ENCODE measurements around the gene PHKA1. TPM values are rescaled to one million over a fixed set of nuclear protein-coding genes. Genes with fewer than 3 reads are reported as not detected.
"Not testable (repeated sequence)": the region's sequence is repeated elsewhere in the genome, so short reads cannot be mapped to it uniquely, and the experiment has no call there.

PHKA1 gene
- total and polyA plus RNA-seq, 3 experiments from 2014 or later: 4.6 to 5.0 TPM; not detected in 1

- Histone ChIP-seq H3K27ac (ENCODE audit: low read depth, low read length) (no peak overlapping the region), H3K9me3 (ENCODE audit: low read length) (no peaks in the 10 kb centered on the region), H3K36me3 (ENCODE audit: insufficient read depth, low read length) (no peaks in the 10 kb centered on the region), H3K27me3 (ENCODE audit: insufficient read depth, low read length, poor library complexity, severe bottlenecking) (no peaks in the 10 kb centered on the region), H3K4me1 (ENCODE audit: insufficient read depth, low read length) (no peaks in the 10 kb centered on the region), H3K4me3 (ENCODE audit: low read length) (no peak overlapping the region)
- ChIA-PET POLR2A (no interaction called here), CTCF (no interaction called here)
- no peaks in the 10 kb centered on the region for H3K27me3 Mint-ChIP-seq
- H3K36me3 Mint-ChIP-seq: no peaks in the 10 kb centered on the region
- no peak for DNase-seq
- H3K9me3 Mint-ChIP-seq: no peaks in the 10 kb centered on the region
- no peak overlapping the region for H3K27ac Mint-ChIP-seq
- H3K4me1 Mint-ChIP-seq: no peaks in the 10 kb centered on the region
- H3K4me3 Mint-ChIP-seq: no peak overlapping the region
Measured at GRCh38 chrX:72687396-72687795, 26.7 kb downstream of the PHKA1 start.

GRCh38 chrX:72685810-72686456, 28.2 kb downstream of the PHKA1 start:
- Histone ChIP-seq H3K27me3 (ENCODE audit: insufficient read depth, low read length, poor library complexity, severe bottlenecking) (no peaks in the 10 kb centered on the region), H3K4me3 (ENCODE audit: low read length) (no peak overlapping the region), H3K4me1 (ENCODE audit: insufficient read depth, low read length) (no peaks in the 10 kb centered on the region), H3K36me3 (ENCODE audit: insufficient read depth, low read length) (no peaks in the 10 kb centered on the region), H3K9me3 (ENCODE audit: low read length) (no peaks in the 10 kb centered on the region), H3K27ac (ENCODE audit: low read depth, low read length) (no peak overlapping the region)
- Mint-ChIP-seq H3K4me1 (no peaks in the 10 kb centered on the region), H3K27ac (no peak overlapping the region), H3K27me3 (no peaks in the 10 kb centered on the region), H3K4me3 (no peak overlapping the region), H3K9me3 (no peaks in the 10 kb centered on the region), H3K36me3 (no peaks in the 10 kb centered on the region)
- ChIA-PET CTCF (no interaction called here), POLR2A (no interaction called here)
- DNase-seq: no peak

DNA sequence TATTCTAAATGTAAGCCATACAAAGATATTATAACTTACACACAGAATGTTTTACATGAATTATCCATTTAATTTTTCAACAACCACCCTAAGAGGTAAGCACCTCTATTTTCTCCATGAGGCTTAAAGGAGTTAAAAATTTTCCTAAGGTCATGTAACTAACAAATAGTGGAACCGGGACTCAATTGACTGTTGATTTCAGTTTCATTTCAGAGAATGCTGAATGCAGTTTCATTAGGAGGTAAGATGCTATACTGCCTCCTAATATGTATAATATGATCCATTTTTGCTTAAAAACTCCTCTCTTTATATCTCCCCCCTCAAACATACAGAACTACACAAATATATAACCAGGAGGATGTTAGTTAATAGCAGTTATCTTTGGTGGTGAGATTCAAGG, 29.1 kb downstream of the PHKA1 start:
- CTCF ChIA-PET: no interaction called here
- POLR2A ChIA-PET: no interaction called here
- no peak overlapping the region for H3K27ac Mint-ChIP-seq

DNA sequence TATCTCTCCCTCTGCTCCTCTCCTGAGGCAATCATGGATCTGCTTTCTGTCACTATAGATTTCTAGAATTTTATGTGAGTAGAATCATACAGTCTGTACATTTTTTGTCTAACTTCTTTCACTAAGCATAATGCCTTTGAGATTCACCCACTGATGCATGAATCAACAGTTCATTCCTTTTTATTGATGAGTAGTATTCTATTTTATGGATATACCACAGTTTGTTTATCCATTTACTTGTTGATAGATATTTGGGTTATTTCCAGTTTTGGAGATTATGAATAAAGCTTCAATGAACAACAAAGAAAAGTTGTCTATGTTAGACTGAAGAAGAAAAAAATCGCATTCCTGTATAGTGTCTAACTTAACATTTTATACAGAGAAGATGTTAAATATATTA, 30.5 kb downstream of the PHKA1 start:
- H3K27ac ChIP-seq (ENCODE audit: low read depth, low read length): no peak overlapping the region
- no peaks in the 10 kb centered on the region for H3K4me1 ChIP-seq (ENCODE audit: insufficient read depth, low read length)
- no peaks in the 10 kb centered on the region for H3K27me3 ChIP-seq (ENCODE audit: insufficient read depth, low read length, poor library complexity, severe bottlenecking)
- CTCF ChIA-PET: no interaction called here
- DNase-seq: no peak
- Mint-ChIP-seq H3K27ac (no peak overlapping the region), H3K27me3 (no peaks in the 10 kb centered on the region), H3K4me1 (no peaks in the 10 kb centered on the region), H3K4me3 (no peak overlapping the region), H3K9me3 (no peaks in the 10 kb centered on the region), H3K36me3 (no peaks in the 10 kb centered on the region)
- no peak overlapping the region for H3K4me3 ChIP-seq (ENCODE audit: low read length)
- POLR2A ChIA-PET: no interaction called here
- no peaks in the 10 kb centered on the region for H3K36me3 ChIP-seq (ENCODE audit: insufficient read depth, low read length)
- H3K9me3 ChIP-seq (ENCODE audit: low read length): no peaks in the 10 kb centered on the region

More for the DNA sequence above, 29.1 kb downstream of the PHKA1 start:
- no peaks in the 10 kb centered on the region for H3K4me1 ChIP-seq (ENCODE audit: insufficient read depth, low read length)
- no peaks in the 10 kb centered on the region for H3K27me3 ChIP-seq (ENCODE audit: insufficient read depth, low read length, poor library complexity, severe bottlenecking)
- Mint-ChIP-seq H3K4me1 (no peaks in the 10 kb centered on the region), H3K36me3 (no peaks in the 10 kb centered on the region), H3K4me3 (no peak overlapping the region), H3K27me3 (no peaks in the 10 kb centered on the region), H3K9me3 (no peaks in the 10 kb centered on the region)
- H3K27ac ChIP-seq (ENCODE audit: low read depth, low read length): no peak overlapping the region
- H3K36me3 ChIP-seq (ENCODE audit: insufficient read depth, low read length): no peaks in the 10 kb centered on the region
- no peak for DNase-seq
- no peaks in the 10 kb centered on the region for H3K9me3 ChIP-seq (ENCODE audit: low read length)
- H3K4me3 ChIP-seq (ENCODE audit: low read length): no peak overlapping the region

DNA sequence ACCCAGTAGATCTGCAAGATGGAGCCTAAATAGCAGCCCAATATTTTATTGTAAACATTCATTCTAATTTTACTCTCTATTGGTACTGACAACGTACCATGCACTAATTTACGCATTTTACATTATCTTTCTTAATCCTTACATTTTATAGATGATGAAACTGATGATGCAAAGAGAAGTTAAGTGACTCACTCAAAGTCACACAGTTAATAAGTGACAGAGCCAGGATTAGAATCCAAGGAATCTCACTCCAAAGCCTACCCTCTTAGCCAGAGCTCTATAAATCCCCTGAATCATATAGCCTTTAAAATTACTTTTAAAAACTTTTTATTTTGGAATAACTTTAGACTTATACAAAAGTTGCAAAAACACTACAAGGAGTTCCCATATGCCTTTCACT, 37.6 kb downstream of the PHKA1 start:
- Mint-ChIP-seq H3K27ac (no peak overlapping the region), H3K4me3 (no peak overlapping the region), H3K9me3 (peaks cover 0 to 2% (median 0%) of the 10 kb centered on the region in 5 donors), H3K4me1 (no peaks in the 10 kb centered on the region), H3K36me3 (no peaks in the 10 kb centered on the region), H3K27me3 (peaks cover 0 to 1% of the 10 kb centered on the region in 2 donors)
- H3K4me3 ChIP-seq (ENCODE audit: low read length): no peak overlapping the region
- ChIA-PET POLR2A (no interaction called here), CTCF (no interaction called here)
- H3K4me1 ChIP-seq (ENCODE audit: insufficient read depth, low read length): no peaks in the 10 kb centered on the region
- no peak overlapping the region for H3K27ac ChIP-seq (ENCODE audit: low read depth, low read length)
- no peaks in the 10 kb centered on the region for H3K27me3 ChIP-seq (ENCODE audit: insufficient read depth, low read length, poor library complexity, severe bottlenecking)
- no peak for DNase-seq
- H3K9me3 ChIP-seq (ENCODE audit: low read length): no peaks in the 10 kb centered on the region
- H3K36me3 ChIP-seq (ENCODE audit: insufficient read depth, low read length): no peaks in the 10 kb centered on the region

GRCh38 chrX:72673951-72674350, 40.2 kb downstream of the PHKA1 start:
- POLR2A ChIA-PET; H3K9me3 ChIP-seq (ENCODE audit: low read length); H3K4me3 ChIP-seq (ENCODE audit: low read length); CTCF ChIA-PET; H3K4me1 ChIP-seq (ENCODE audit: insufficient read depth, low read length); H3K4me3 Mint-ChIP-seq; H3K27me3 ChIP-seq (ENCODE audit: insufficient read depth, low read length, poor library complexity, severe bottlenecking); DNase-seq; H3K9me3 Mint-ChIP-seq; H3K27ac Mint-ChIP-seq; H3K27ac ChIP-seq (ENCODE audit: low read depth, low read length); H3K4me1 Mint-ChIP-seq; H3K36me3 ChIP-seq (ENCODE audit: insufficient read depth, low read length); H3K27me3 Mint-ChIP-seq; H3K36me3 Mint-ChIP-seq: not testable (repeated sequence)

GRCh38 chrX:72669508-72669907, 44.6 kb downstream of the PHKA1 start:
- H3K36me3 ChIP-seq (ENCODE audit: insufficient read depth, low read length); CTCF ChIA-PET; POLR2A ChIA-PET; H3K4me3 ChIP-seq (ENCODE audit: low read length); H3K36me3 Mint-ChIP-seq; H3K27me3 ChIP-seq (ENCODE audit: insufficient read depth, low read length, poor library complexity, severe bottlenecking); H3K9me3 Mint-ChIP-seq; H3K4me1 ChIP-seq (ENCODE audit: insufficient read depth, low read length); H3K27me3 Mint-ChIP-seq; DNase-seq; H3K4me1 Mint-ChIP-seq; H3K27ac ChIP-seq (ENCODE audit: low read depth, low read length); H3K4me3 Mint-ChIP-seq; H3K27ac Mint-ChIP-seq; H3K9me3 ChIP-seq (ENCODE audit: low read length): not testable (repeated sequence)

DNA sequence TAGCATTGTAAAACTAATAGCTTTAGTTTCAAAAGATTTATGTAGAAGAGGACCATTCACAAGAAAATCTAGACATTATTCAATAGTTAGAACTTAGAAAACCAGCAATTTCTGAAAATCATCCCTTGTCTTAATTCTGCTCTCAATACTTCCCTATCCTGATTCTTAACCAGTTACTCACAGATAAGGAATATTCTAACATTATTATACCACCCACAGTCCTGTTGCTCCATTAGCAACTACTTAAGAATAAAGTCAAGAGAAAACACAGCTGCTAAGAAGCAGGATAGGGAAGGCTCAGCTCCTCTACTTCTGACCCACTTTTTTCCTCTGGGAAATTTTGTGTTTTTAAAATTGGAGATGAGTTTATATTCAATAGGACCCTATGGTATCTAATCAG, 47.7 kb downstream of the PHKA1 start:
- Histone ChIP-seq H3K4me1 (ENCODE audit: insufficient read depth, low read length) (no peaks in the 10 kb centered on the region), H3K27ac (ENCODE audit: low read depth, low read length) (no peak overlapping the region), H3K36me3 (ENCODE audit: insufficient read depth, low read length) (no peaks in the 10 kb centered on the region), H3K27me3 (ENCODE audit: insufficient read depth, low read length, poor library complexity, severe bottlenecking) (no peaks in the 10 kb centered on the region), H3K9me3 (ENCODE audit: low read length) (no peaks in the 10 kb centered on the region), H3K4me3 (ENCODE audit: low read length) (no peak overlapping the region)
- peaks cover 0 to 10% of the 10 kb centered on the region in 2 donors for H3K27me3 Mint-ChIP-seq
- H3K4me1 Mint-ChIP-seq: no peaks in the 10 kb centered on the region
- peaks cover 0 to 2% (median 0%) of the 10 kb centered on the region in 5 donors for H3K9me3 Mint-ChIP-seq
- H3K36me3 Mint-ChIP-seq: no peaks in the 10 kb centered on the region
- ChIA-PET POLR2A (no interaction called here), CTCF (no interaction called here)
- no peak overlapping the region for H3K27ac Mint-ChIP-seq
- DNase-seq: no peak
- H3K4me3 Mint-ChIP-seq: no peak overlapping the region

DNA sequence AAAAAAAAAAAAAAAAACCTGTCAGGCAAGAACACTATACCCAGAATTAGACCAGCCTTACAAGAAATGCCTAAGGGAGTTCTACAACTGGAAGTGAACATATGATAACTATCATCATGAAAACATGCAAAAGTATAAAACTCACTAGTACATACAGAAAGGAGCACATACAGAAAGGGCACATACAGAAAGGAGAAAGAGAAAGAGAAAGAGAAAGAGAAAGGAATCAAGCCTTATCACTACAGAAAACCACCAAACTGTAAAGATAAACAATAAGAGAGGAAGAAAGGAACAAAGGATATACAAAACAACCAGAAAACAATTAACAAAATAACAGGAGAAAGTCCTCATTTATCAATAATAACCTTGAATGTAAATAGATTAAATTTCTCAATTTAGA, 50.4 kb downstream of the PHKA1 start:
- POLR2A ChIA-PET: no interaction called here
- no peaks in the 10 kb centered on the region for H3K36me3 Mint-ChIP-seq
- no peaks in the 10 kb centered on the region for H3K36me3 ChIP-seq (ENCODE audit: insufficient read depth, low read length)
- peaks cover 0 to 7% of the 10 kb centered on the region in 2 donors for H3K27me3 Mint-ChIP-seq
- no peak overlapping the region for H3K4me3 Mint-ChIP-seq
- no peak overlapping the region for H3K4me3 ChIP-seq (ENCODE audit: low read length)
- no peaks in the 10 kb centered on the region for H3K27me3 ChIP-seq (ENCODE audit: insufficient read depth, low read length, poor library complexity, severe bottlenecking)
- DNase-seq: no peak
- H3K27ac ChIP-seq (ENCODE audit: low read depth, low read length): no peak overlapping the region
- CTCF ChIA-PET: no interaction called here
- no peaks in the 10 kb centered on the region for H3K4me1 ChIP-seq (ENCODE audit: insufficient read depth, low read length)
- peaks cover 0 to 2% (median 0%) of the 10 kb centered on the region in 5 donors for H3K9me3 Mint-ChIP-seq
- no peaks in the 10 kb centered on the region for H3K4me1 Mint-ChIP-seq
- H3K9me3 ChIP-seq (ENCODE audit: low read length): no peaks in the 10 kb centered on the region
- no peak overlapping the region for H3K27ac Mint-ChIP-seq
